GM18498 (cell line): ENCODE results near the gene NUP205.

Experiments used
- ATAC-seq: cut with Tn5 transposase; IDR thresholded peaks from one replicate; pipeline ENCODE4 v1.9.1; 2021; ENCODE audit warnings: mild to moderate bottlenecking, moderate library complexity; ENCODE audit not compliant: unreplicated experiment

The NUP205 gene

DNA sequence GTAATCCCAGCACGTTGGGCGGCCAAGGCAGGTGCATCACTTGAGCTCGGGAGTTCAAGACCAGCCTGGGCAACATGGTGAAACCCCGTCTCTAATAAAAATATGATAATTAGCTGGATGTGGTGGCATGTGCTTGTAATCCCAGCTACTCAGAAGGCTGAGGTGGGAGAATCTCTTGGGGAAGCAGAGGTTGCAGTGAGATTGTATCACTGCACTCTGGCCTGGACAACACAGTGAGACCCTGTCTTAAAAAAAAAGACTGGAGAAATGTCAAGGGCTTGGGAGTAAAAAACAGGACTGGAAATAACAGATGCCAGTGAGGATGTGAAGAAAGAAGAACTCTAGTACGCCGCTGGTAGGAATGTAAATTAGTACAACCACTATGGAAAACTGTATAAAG, 16.7 kb upstream of the NUP205 start:
- no peak for ATAC-seq

GRCh38 chr7:135550196-135550595, 7.5 kb upstream of the NUP205 start:
- no peak for ATAC-seq

GRCh38 chr7:135552148-135552547, 5.6 kb upstream of the NUP205 start:
- no peak for ATAC-seq

GRCh38 chr7:135553346-135553745, 4.4 kb upstream of the NUP205 start:
- no peak for ATAC-seq

DNA sequence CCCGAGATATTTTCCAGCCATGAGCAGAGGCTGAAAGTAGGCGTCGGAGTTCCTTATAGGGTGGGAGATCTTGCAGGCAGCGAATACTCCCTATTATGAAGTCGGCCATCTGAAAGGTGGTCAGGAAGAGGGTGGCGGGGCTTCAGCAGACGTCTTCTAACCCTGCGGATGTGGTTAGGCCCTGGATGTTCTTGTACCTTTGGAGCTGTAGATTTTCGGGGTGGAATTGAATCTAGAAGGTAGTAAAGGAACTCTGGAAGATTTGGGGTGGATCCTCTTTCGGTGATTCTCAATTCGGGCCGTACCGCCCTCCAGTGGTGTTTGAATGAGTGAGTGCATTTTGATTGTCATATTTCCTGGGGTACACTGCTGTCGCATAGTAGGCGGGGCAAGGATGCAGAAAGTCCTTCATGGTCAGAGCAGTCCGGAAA, 635 bp downstream of the NUP205 start:
- peak; percentile 65 for ATAC-seq

- no peak for ATAC-seq
Observed at GRCh38 chr7:135558881-135559280, 1.2 kb downstream of the NUP205 start.

GRCh38 chr7:135560631-135561030, 2.9 kb downstream of the NUP205 start:
- no peak for ATAC-seq

DNA sequence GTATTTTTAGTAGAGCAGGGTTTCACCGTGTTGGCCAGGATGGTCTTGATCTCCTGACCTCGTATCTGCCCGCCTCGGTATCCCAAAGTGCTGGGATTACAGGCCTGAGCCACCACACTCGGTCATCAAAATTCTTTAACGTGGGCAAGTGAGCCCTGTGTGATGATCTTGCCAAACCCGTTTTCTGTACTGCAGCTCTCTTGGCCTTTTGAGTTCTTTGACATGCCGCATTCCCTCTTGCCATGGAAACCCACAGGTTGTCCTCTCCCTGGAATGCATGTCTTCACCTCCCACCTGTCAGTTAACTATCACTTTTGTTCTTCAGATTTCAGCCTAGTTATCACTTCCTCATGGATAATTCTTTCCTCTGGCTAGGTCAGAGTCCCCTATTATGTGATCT, 5.0 kb downstream of the NUP205 start:
- no peak for ATAC-seq

DNA sequence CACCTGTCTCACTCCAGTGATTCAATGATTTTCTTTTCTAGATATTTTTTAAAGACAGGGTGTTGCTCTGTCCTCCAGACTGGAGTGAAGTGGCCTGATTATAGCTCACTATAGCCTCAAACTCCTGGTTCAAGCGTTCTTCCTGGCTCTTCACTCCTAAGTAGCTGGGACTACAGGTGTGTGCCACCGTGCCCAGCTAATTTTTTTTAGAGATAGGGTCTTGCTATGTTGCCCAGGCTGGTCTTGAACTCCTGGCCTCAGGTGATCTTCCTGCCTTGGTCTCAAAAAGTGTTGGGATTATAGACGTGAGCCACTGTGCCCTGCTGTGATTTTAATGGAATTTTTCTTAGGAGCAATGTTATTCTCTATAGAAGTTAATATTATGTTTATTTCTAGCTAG, 14.1 kb downstream of the NUP205 start:
- ATAC-seq = no peak

DNA sequence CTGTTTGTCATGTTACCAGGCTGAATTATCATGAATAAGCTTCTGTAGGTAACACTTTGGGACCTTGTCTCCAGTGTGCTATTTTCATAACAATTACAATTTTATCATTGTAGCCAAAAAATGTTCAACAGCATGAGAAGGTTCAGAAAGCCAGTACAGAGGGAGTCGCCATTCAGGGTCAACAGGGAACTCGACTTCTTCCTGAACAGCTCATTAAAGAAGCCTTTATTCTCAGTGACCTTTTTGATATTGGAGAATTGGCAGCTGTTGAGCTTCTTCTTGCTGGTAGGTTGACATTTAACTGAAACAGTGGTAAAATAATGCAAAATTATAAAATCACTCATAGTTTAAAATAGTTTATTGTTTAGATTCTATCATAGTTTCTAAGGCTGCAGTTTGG, 15.8 kb downstream of the NUP205 start:
- ATAC-seq = no peak

GRCh38 chr7:135575296-135575695, 17.6 kb downstream of the NUP205 start:
- ATAC-seq = no peak

GRCh38 chr7:135578569-135578968, 20.9 kb downstream of the NUP205 start:
- ATAC-seq = no peak

DNA sequence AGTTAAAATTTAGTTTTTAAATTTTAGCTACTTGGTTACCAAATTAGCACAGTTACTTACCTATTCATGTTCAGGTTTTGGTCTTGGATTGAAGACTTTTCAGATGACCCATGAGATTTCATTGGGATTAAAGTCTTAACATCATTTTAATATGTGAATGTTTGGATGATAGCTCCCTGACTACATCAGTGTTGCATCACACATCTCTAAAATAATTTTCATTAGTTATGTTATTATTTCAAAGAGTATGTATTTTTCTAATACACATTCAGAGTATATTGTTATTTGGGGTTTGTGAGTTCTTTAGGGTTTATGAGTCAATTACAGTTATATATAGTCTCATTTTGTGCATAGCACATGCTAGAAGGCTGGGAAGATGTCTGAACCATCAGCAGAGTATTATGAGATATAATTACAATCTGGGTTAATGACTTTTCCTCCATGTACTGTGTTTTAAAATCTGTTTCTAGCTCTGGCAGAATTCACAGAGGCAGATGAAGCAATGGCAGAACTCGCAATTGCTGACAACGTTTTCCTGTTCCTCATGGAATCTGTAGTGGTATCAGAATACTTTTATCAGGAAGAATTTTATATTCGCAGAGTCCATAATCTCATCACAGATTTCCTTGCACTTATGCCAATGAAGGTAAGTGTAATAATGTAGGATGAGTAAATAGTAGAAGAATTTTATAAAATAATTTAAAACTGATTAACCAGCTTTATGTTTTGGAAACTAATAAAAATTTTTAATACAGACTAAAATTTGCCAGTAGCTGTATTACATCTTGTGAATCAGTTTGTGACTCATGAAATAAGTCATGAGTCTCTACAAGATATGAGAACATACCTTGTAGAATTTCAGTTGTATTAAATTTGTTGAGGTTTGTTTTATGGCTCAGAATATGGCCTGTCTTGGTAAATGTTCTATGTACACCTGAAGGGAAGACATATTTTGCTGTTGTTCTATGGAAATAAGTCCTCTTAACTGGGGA, 26.9 kb downstream of the NUP205 start:
- ATAC-seq = no peak

DNA sequence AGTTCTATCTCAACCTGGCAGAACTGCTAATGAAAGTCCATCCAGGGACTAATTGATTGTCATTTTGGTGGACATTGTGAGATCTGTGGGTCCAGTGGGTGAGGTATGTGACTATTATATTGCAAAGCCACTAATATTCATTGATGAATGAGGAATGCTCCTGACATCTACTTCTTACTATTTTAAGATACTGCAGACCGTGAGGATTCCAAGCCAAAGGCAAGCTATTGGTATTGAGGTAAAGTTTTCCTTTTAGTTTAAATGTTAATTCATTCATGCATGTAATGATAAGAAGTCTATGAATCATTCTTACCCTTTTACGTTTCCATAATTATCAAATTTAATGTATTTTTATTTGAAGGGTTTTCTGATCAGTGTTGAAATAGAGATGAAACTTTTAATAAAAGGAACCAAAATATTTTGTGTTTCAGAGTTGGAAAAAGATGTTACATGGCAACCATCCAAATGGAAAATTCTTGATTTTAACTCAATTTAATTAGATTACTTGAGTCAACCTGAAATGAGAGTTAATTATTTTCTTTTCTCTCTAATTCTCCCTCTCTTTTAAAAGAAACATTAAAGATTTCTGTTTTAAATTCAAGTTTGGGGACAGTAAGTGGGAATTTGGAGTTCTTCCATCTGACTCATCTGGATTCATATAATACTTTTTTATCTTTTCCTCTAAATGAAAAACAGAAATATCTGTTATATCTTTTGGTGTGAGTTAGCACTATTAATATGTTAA, 39.6 kb downstream of the NUP205 start:
- no peak for ATAC-seq

DNA sequence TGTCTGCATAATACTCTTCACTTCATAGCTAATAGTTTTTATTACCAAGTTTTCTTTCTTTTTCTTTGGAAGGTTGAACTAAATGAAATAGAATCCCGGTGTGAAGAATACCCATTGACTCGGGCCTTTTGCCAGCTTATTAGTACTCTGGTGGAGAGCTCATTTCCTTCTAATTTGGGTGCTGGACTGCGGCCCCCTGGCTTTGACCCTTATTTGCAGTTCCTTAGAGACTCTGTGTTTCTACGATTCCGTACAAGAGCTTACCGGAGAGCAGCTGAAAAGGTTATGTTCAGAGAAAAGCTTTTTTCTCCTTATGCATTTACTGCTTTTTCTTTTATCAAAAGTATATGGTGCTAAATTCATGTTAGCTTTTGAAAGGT, 40.2 kb downstream of the NUP205 start:
- no peak for ATAC-seq

GRCh38 chr7:135599471-135599870, 41.8 kb downstream of the NUP205 start:
- no peak for ATAC-seq

DNA sequence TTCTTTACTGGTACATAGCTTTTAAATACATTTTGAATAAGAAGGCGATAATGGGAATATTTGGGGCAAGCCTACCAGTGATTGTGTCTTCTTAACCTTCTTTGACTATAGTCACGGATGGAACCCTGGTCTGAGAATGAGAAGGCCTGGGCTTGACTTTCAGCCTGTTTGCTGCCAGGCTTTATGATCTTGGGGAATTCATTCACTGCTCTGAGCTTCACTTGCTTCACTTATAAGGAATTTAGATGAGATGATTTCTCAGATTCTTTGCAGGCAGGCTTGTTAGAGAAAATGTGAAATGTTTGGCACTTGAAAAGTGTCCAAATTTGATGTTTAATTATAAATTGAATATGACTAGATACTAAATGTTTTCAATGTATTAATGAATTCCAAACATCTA, 42.5 kb downstream of the NUP205 start:
- ATAC-seq = no peak

DNA sequence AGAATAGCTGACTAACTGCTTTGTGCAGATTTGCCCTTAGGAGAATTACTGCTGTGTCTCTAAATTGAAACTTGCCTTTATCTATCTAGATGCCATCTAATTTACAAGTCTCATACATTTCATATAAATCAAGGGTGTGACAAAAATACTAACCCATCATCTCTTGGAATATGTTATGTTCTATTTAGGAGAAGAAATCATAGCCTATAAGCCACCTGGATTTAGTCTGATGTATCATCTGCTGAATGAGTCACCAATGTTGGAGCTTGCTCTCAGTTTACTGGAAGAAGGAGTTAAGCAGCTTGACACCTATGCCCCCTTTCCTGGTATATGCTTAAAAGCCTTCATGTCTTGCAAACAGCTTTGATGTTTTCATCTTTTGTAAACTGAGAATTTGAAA, 43.5 kb downstream of the NUP205 start:
- no peak for ATAC-seq

- ATAC-seq = no peak
Observed at GRCh38 chr7:135602304-135602703, 44.6 kb downstream of the NUP205 start.

- no peak for ATAC-seq
Observed at GRCh38 chr7:135616136-135616535, 58.4 kb downstream of the NUP205 start.

DNA sequence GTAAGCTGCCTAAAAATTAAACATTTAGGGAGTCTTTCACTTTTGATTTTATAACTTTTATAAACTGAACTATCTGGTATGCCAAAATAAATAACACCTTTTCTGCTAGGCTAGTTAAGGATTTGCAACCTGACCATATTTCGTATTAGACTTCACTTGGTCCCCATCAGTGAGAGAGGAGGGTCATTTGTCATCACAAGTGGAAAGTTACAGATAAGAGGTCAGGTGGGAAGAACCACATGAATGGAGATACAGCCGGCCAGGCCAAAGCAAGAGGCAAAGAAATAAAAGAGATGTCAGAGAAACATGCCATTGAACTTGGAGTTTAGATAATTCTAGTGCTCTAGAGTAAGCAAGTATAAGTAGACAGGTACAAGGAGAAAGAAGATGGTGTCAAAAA, 60.1 kb downstream of the NUP205 start:
- ATAC-seq = no peak

- ATAC-seq = no peak
Observed at GRCh38 chr7:135618510-135618909, 60.8 kb downstream of the NUP205 start.
